HG03064 (cell line): ENCODE results near the gene STX1A.

Experiments
- ATAC-seq: cut with Tn5 transposase; IDR thresholded peaks from one replicate; pipeline ENCODE4 v1.9.1; 2021; ENCODE audit warnings: low read depth; ENCODE audit not compliant: unreplicated experiment

The STX1A gene

GRCh38 chr7:73718905-73719805, at the start of gene STX1A:
Gene STX1A, minus strand, starts transcription at chr7:73719669. Its CDS starts 38 bp downstream, at chr7:73719631.
- no peak for ATAC-seq

GRCh38 chr7:73768641-73769480, 49.4 kb upstream of the STX1A start:
- no peak for ATAC-seq

GRCh38 chr7:73766556-73767229, 47.2 kb upstream of the STX1A start:
- no peak for ATAC-seq

- ATAC-seq: no peak
Measured at GRCh38 chr7:73762659-73762999, 43.2 kb upstream of the STX1A start.

GRCh38 chr7:73761854-73762658, 42.6 kb upstream of the STX1A start:
- no peak for ATAC-seq

- no peak for ATAC-seq
Measured at GRCh38 chr7:73758581-73759138, 39.2 kb upstream of the STX1A start.

- ATAC-seq: no peak
Measured at GRCh38 chr7:73749931-73750776, 30.7 kb upstream of the STX1A start.

- ATAC-seq: no peak
Measured at GRCh38 chr7:73746378-73746777, 26.9 kb upstream of the STX1A start.

- ATAC-seq: no peak
Measured at GRCh38 chr7:73742753-73743641, 23.5 kb upstream of the STX1A start.

GRCh38 chr7:73742338-73742752, 22.9 kb upstream of the STX1A start:
- ATAC-seq: no peak

- no peak for ATAC-seq
Measured at GRCh38 chr7:73741600-73741999, 22.1 kb upstream of the STX1A start.

- no peak for ATAC-seq
Measured at GRCh38 chr7:73740771-73741170, 21.3 kb upstream of the STX1A start.

- no peak for ATAC-seq
Measured at GRCh38 chr7:73740212-73740611, 20.7 kb upstream of the STX1A start.

- ATAC-seq: no peak
Measured at GRCh38 chr7:73739387-73739767, 19.9 kb upstream of the STX1A start.

GRCh38 chr7:73738612-73739386, 19.3 kb upstream of the STX1A start, which contains the start of gene ABHD11:
Gene ABHD11, minus strand, starts transcription at chr7:73738802. Its CDS starts 32 bp downstream, at chr7:73738770.
- ATAC-seq: peak; percentile 78

GRCh38 chr7:73738220-73738611, 18.7 kb upstream of the STX1A start:
- ATAC-seq: no peak
